ENCODE data around the gene SPRY4.
"Not testable (repeated sequence)": the region's sequence is repeated elsewhere in the genome, so short reads cannot be mapped to it uniquely, and the experiment has no call there.

Gene SPRY4

GRCh38 chr5:142277796-142278195 lies 47.0 kb downstream of the SPRY4 start:
- no peak for ATAC-seq
- TF ChIP-seq ZFP30 (CRISPR knock-in tag; IDR thresholded peaks at IDR 0.05) (no peak), ISL1 (CRISPR knock-in tag; IDR thresholded peaks at IDR 0.05) (no peak), ESRRG (CRISPR knock-in tag; IDR thresholded peaks at IDR 0.05) (no peak), ZNF565 (CRISPR knock-in tag; conservative IDR thresholded peaks at IDR 0.05; ENCODE audit: low read depth) (no peak), PATZ1 (CRISPR knock-in tag; IDR thresholded peaks at IDR 0.05; ENCODE audit: borderline replicate concordance) (no peak), CSRNP3 (CRISPR knock-in tag; IDR thresholded peaks at IDR 0.05) (no peak), ARNTL (CRISPR knock-in tag; IDR thresholded peaks at IDR 0.05; ENCODE audit: borderline replicate concordance, low read depth) (no peak), ZFP3 (CRISPR knock-in tag; IDR thresholded peaks at IDR 0.05) (no peak), ZNF70 (CRISPR knock-in tag; IDR thresholded peaks at IDR 0.05) (no peak), POU6F1 (CRISPR knock-in tag; IDR thresholded peaks at IDR 0.05; ENCODE audit: borderline replicate concordance, low read depth) (no peak), TOX (CRISPR knock-in tag; IDR thresholded peaks at IDR 0.05; ENCODE audit: borderline replicate concordance) (no peak), RARB (CRISPR knock-in tag; IDR thresholded peaks at IDR 0.05) (no peak), GLIS3 (CRISPR knock-in tag; IDR thresholded peaks at IDR 0.05) (no peak)

GRCh38 chr5:142276517-142276916 lies 48.3 kb downstream of the SPRY4 start:
- ATAC-seq = no peak
- no peak for TF ChIP-seq ZNF70 (CRISPR knock-in tag; IDR thresholded peaks at IDR 0.05)
- no peak for TF ChIP-seq BACH2 (CRISPR knock-in tag; IDR thresholded peaks at IDR 0.05; ENCODE audit: borderline replicate concordance)
- no peak for TF ChIP-seq CREB5 (CRISPR knock-in tag; IDR thresholded peaks at IDR 0.05; ENCODE audit: low read depth)
- TF ChIP-seq ZNF8 (CRISPR knock-in tag; IDR thresholded peaks at IDR 0.05) = no peak
- no peak for TF ChIP-seq ARNTL (CRISPR knock-in tag; IDR thresholded peaks at IDR 0.05; ENCODE audit: borderline replicate concordance, low read depth)
- no peak for TF ChIP-seq PPARA (CRISPR knock-in tag; IDR thresholded peaks at IDR 0.05; ENCODE audit: borderline replicate concordance)
- TF ChIP-seq ESRRG (CRISPR knock-in tag; IDR thresholded peaks at IDR 0.05) = no peak
- TF ChIP-seq TCF4 (CRISPR knock-in tag; IDR thresholded peaks at IDR 0.05; ENCODE audit: borderline replicate concordance) = no peak

GRCh38 chr5:142275496-142275895 lies 49.3 kb downstream of the SPRY4 start:
- no peak for ATAC-seq
- TF ChIP-seq ZFP3 (CRISPR knock-in tag; IDR thresholded peaks at IDR 0.05) = no peak
- no peak for TF ChIP-seq CSRNP3 (CRISPR knock-in tag; IDR thresholded peaks at IDR 0.05)
- TF ChIP-seq SNAI2 (CRISPR knock-in tag; IDR thresholded peaks at IDR 0.05) = no peak
- no peak for TF ChIP-seq GLIS3 (CRISPR knock-in tag; IDR thresholded peaks at IDR 0.05)
- no peak for TF ChIP-seq ESRRG (CRISPR knock-in tag; IDR thresholded peaks at IDR 0.05)
- no peak for TF ChIP-seq TOX (CRISPR knock-in tag; IDR thresholded peaks at IDR 0.05; ENCODE audit: borderline replicate concordance)
- no peak for TF ChIP-seq PPARA (CRISPR knock-in tag; IDR thresholded peaks at IDR 0.05; ENCODE audit: borderline replicate concordance)
- no peak for TF ChIP-seq CSDC2 (CRISPR knock-in tag; IDR thresholded peaks at IDR 0.05)
- TF ChIP-seq ZNF8 (CRISPR knock-in tag; IDR thresholded peaks at IDR 0.05) = no peak

- ATAC-seq = not testable (repeated sequence)
Measured at GRCh38 chr5:142272596-142272995, 52.2 kb downstream of the SPRY4 start.

- not testable (repeated sequence) for ATAC-seq
Measured at GRCh38 chr5:142264084-142264483, 60.7 kb downstream of the SPRY4 start.

Measured in SK-N-SH treated with all-trans-retinoic acid at 6 μM for 48 hours (cell line).